AG10803 (cell line): Measurements from ENCODE around the gene NUDT22.

Experiments
- DNase-seq: peaks from one replicate; pipeline ENCODE4 v3.0.0; 2010; ENCODE audit warnings: low read depth
- H3K4me3 ChIP-seq: 2 replicates; pipeline ENCODE4 v1.5.1; 2011; ENCODE audit warnings: mild to moderate bottlenecking, low read length, control low read depth
- TF ChIP-seq, protein P1 (sequence below): conservative IDR thresholded peaks from 2 replicates; pipeline ENCODE4 v1.5.1; 2011; ENCODE audit warnings: mild to moderate bottlenecking, low read length, control low read depth, inconsistent platforms

Gene NUDT22

DNA sequence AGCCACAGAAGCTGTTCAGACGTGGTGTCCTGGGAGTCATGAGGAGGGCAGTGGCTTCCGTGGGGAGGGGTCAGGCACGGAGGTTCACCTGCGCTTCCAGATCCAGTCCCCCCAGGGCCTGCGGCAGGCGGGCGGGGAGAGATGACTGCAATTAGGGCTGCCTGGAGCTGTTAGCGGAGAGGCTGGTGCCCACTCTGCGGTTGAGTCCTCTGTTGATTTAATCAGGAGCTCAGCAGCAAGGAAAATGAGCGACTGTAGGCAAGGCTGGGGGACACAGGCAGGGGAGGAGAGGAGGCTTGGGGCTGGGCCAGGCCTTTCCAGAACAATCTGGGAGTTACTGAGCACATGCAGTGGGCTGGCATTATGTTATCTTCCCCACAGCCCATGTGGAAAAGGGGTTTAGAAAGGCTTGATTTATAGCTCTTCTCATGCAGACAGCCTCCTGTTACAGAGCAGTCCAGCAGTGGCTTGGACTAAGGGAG is 38.3 kb downstream of the NUDT22 start:
- DNase-seq: no peak
- TF ChIP-seq, protein P1, sequence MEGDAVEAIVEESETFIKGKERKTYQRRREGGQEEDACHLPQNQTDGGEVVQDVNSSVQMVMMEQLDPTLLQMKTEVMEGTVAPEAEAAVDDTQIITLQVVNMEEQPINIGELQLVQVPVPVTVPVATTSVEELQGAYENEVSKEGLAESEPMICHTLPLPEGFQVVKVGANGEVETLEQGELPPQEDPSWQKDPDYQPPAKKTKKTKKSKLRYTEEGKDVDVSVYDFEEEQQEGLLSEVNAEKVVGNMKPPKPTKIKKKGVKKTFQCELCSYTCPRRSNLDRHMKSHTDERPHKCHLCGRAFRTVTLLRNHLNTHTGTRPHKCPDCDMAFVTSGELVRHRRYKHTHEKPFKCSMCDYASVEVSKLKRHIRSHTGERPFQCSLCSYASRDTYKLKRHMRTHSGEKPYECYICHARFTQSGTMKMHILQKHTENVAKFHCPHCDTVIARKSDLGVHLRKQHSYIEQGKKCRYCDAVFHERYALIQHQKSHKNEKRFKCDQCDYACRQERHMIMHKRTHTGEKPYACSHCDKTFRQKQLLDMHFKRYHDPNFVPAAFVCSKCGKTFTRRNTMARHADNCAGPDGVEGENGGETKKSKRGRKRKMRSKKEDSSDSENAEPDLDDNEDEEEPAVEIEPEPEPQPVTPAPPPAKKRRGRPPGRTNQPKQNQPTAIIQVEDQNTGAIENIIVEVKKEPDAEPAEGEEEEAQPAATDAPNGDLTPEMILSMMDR: no peak

DNA sequence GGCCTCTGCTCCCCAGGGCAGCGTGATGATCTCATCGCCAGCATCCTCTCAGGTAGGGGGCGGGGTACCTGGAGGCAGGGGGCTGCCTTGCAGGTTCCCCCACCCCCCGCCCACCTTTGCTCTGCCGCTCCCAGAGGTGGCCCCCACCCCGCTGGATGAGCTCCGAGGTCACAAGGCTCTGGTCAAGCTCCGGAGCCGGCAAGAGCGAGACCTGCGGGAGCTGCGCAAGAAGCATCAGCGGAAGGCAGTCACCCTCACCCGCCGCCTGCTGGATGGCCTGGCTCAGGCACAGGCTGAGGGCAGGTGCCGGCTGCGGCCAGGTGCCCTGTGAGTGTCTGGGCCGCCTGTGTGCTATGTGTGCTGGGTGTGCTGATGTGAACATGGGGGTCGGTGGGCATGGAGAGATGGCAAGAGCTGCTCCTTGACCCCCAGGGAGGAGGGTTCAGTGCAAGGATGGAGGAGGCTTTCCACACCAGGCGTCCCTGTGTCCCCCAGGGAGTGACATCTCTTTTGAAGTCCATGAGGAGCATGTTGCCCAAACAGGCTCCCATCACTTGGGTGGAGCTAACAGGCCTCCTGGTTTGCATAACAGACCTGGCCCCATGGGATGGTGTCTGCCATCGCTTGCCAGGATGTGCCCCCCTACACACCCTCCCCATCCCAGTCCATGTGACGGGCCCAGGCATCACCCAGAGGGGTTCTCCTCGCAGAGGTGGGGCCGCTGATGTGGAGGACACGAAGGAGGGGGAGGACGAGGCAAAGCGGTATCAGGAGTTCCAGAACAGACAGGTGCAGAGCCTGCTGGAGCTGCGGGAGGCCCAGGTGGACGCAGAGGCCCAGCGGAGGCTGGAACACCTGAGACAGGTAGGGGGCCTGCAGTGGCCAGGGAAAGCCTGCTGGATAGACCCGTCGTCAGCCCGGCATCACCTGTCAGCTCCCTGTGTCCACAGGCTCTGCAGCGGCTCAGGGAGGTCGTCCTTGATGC is 39.4 kb downstream of the NUDT22 start:
- DNase-seq: no peak
- TF ChIP-seq, protein P1: no peak
- H3K4me3 ChIP-seq: no peak overlapping the region

More for the DNA sequence above, 38.3 kb downstream of the NUDT22 start:
- no peak overlapping the region for H3K4me3 ChIP-seq

DNA sequence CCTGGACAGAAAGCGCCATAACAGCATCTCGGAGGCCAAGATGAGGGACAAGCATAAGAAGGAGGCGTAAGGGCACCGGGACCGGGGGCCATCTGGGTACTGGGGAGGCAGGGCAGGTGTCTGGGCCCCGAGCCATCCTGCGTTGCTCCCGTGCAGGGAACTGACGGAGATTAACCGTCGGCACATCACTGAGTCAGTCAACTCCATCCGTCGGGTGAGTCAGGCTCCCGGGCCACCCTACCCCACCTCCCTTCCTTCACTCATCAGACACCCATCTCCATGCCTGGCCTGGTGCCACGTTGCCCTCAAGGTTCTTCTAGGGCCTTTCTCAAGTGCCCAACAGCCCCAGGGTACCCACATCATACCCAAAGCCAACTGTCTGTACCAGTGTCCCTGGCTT is 40.3 kb downstream of the NUDT22 start:
- DNase-seq: no peak
- TF ChIP-seq, protein P1: no peak

DNA sequence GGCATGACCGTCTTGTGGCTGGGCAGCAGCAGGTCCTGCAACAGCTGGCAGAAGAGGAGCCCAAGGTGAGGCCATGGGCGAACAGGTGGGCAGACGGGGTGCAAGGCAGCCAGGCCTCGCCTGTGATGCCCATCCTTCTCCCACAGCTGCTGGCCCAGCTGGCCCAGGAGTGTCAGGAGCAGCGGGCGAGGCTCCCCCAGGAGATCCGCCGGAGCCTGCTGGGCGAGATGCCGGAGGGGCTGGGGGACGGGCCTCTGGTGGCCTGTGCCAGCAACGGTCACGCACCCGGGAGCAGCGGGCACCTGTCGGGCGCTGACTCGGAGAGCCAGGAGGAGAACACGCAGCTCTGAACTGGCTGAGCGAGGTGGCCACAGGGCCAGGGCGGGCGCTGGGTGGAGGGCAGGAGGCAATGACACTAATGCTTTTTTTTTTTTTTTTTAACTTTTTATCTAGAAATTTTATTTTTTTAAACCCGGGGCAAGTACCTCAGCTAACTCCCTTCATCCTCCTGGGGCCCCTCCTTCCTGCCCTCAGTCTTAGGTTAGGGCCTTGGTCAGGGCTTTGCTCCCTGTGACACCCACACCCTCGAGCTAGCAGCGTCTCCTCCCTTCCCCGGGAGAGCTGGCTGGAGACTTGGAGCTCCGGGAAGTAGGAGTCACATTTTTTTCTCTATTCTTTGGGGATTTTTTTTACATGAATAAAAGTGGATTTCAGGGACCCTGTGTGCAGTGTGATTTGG is 41.3 kb downstream of the NUDT22 start:
- no peak for DNase-seq
- TF ChIP-seq, protein P1: no peak
- H3K4me3 ChIP-seq: no peak overlapping the region

More for the DNA sequence above, 40.3 kb downstream of the NUDT22 start:
- H3K4me3 ChIP-seq: no peak overlapping the region

DNA sequence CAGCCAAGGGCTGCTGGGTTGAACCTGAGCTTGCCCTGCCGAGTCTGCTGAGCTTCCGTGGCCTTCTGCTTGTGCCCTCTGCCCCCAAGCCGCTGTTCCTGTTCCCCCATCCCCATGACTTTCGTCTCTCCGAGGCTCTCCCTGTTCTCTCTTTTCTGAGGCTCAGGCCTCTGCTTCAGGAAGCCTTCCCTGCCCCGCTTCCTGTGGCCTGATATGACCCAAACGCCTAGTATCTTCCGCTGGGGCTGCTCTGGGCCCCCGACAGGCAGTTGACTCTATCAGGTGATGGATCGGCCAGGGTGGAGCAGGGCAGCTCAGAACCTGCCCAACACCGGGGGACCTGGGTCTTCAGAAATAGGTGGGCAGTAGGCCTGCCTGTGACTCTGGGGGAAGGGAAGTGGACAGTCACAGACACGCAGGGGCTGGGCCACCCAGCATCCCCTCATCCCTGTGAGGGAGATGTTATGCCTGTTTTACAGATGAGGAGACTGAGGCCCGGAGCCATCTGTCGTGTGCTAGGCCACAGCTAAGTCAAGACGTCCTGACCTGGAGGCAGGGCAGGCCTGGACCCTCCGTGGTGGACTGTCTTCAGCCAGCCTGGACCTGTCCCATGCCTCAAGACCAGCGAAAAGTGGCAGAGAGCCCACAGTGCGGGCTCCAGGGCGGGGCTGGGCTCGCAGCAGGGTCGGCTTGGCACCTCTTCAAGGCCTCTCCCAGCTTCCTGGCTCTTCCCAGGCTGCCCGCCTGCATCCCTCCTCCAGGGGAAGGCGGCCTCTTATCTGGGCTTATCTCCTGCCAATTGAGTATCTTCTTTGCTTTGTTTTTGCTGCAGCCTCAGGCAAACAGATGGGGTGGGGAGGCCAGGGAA is 42.2 kb downstream of the NUDT22 start:
- peak overlapping the region; percentile 71 for H3K4me3 ChIP-seq
- TF ChIP-seq, protein P1: no peak
- DNase-seq: peak; percentile 47

DNA sequence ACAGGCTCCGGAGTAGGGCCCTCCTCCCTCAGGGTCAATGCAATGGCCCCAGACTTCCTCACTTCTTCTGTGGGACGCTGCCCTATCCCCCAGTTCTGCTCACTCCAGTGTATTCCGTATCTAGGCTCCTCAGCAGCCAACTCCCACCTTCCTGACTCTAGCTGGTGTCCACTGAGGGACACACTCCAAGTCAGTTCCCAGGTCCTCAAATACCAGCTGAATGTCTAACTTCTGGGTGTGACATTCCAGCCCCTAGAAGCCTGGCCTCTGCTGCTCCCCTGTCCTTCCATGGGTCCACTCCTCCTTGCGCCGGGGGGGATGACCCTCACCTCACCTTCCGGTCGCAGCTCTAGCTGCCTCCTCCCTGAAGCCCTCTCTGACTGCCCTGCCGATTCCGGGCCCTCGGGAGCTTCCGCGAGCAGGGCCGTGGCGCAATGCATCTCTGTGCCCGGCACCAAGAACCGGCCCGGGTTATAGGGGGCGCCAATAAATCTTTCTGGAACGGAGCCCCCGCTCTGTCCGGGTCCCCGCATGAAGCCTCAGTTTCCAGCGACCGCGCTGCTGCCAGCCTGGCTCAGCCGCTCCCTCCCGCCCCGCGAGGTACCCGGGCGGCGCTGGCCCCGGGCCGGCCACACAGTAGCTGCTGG is 42.9 kb downstream of the NUDT22 start:
- peak; percentile 51 for DNase-seq
- TF ChIP-seq, protein P1: no peak
- H3K4me3 ChIP-seq: peak overlapping the region; percentile 71
